Measurements from ENCODE around the gene TAF5. TPM values are rescaled to one million over a fixed set of nuclear protein-coding genes. Genes with fewer than 3 reads are reported as not detected.
"Not testable (repeated sequence)": the region's sequence is repeated elsewhere in the genome, so short reads cannot be mapped to it uniquely, and the experiment has no call there.

Gene TAF5
- total RNA-seq, 3 donors from 2014 or later (not counting 1 experiment from before 2014, with no cell fraction given), result 3.6 to 8.8 (median 6.3) TPM

GRCh38 chr10:103416436-103417147 lies 48.8 kb downstream of the TAF5 start:
- Histone ChIP-seq H3K4me3 (ENCODE audit: low read length) (no peak overlapping the region), H3K4me1 (ENCODE audit: control insufficient read depth, insufficient read depth, low read length) (no peaks in the 10 kb centered on the region), H3K36me3 (ENCODE audit: control insufficient read depth, insufficient read depth, low read length) (peaks cover 88% of the 10 kb centered on the region), H3K27ac (ENCODE audit: low read length) (no peak overlapping the region), H3K9me3 (ENCODE audit: control insufficient read depth, insufficient read depth, low read length) (no peaks in the 10 kb centered on the region), H3K27me3 (ENCODE audit: control insufficient read depth, insufficient read depth, low read length) (no peaks in the 10 kb centered on the region)
- intact Hi-C loops (cut with micrococcal nuclease), result loop anchor here (1.0 kb wide), 1 partner anchor 69 kb away; no protein-coding TSS in a partner anchor
- DNase-seq (peak; percentile 50 to 84), ATAC-seq (peak; percentile 55 to 70 (median 65))
- Mint-ChIP-seq H3K27ac (no peak overlapping the region), H3K27me3 (ENCODE audit: low read depth in 2 of 2) (no peaks in the 10 kb centered on the region), H3K36me3 (peaks cover 24% of the 10 kb centered on the region), H3K9me3 (no peaks in the 10 kb centered on the region), H3K4me1 (no peaks in the 10 kb centered on the region), H3K4me3 (no peak overlapping the region)
- TF ChIP-seq CTCF (IDR thresholded peaks at IDR 0.05), result peak; percentile 78
- WGBS (ENCODE audit: insufficient coverage), result 64% methylated on average over 7 of the region's 8 CpGs

GRCh38 chr10:103417148-103417469 lies 49.3 kb downstream of the TAF5 start:
- not testable (repeated sequence) for H3K4me3 Mint-ChIP-seq; H3K27me3 ChIP-seq (ENCODE audit: control insufficient read depth, insufficient read depth, low read length); H3K4me1 ChIP-seq (ENCODE audit: control insufficient read depth, insufficient read depth, low read length); DNase-seq; H3K4me1 Mint-ChIP-seq; H3K27me3 Mint-ChIP-seq (ENCODE audit: low read depth in 2 of 2); H3K27ac Mint-ChIP-seq; H3K9me3 Mint-ChIP-seq; H3K9me3 ChIP-seq (ENCODE audit: control insufficient read depth, insufficient read depth, low read length); H3K4me3 ChIP-seq (ENCODE audit: low read length); H3K27ac ChIP-seq (ENCODE audit: low read length); ATAC-seq
- H3K36me3 Mint-ChIP-seq, result peaks cover 24% of the 10 kb centered on the region
- 94% methylated on average over 5 of the region's 5 CpGs for WGBS (ENCODE audit: insufficient coverage)
- H3K36me3 ChIP-seq (ENCODE audit: control insufficient read depth, insufficient read depth, low read length), result peaks cover 85% of the 10 kb centered on the region
- intact Hi-C loops (cut with micrococcal nuclease), result loop anchor here (1.0 kb wide), 1 partner anchor 68 kb away; no protein-coding TSS in a partner anchor

GRCh38 chr10:103417601-103418000 lies 49.8 kb downstream of the TAF5 start:
- no peaks in the 10 kb centered on the region for H3K27me3 Mint-ChIP-seq (ENCODE audit: low read depth in 2 of 2)
- no peak for TF ChIP-seq CTCF (IDR thresholded peaks at IDR 0.05)

GRCh38 chr10:103419101-103419500 lies 51.3 kb downstream of the TAF5 start:
- H3K9me3 ChIP-seq (ENCODE audit: control insufficient read depth, insufficient read depth, low read length), result no peaks in the 10 kb centered on the region
- no peak overlapping the region for H3K27ac Mint-ChIP-seq
- no peak for ATAC-seq
- intact Hi-C loops (cut with micrococcal nuclease), result no loop called here
- H3K4me3 Mint-ChIP-seq, result no peak overlapping the region
- no peak overlapping the region for H3K27ac ChIP-seq (ENCODE audit: low read length)
- 96% methylated on average over 4 of the region's 4 CpGs for WGBS (ENCODE audit: insufficient coverage)
- TF ChIP-seq CTCF (IDR thresholded peaks at IDR 0.05), result no peak
- no peaks in the 10 kb centered on the region for H3K4me1 ChIP-seq (ENCODE audit: control insufficient read depth, insufficient read depth, low read length)
- H3K4me1 Mint-ChIP-seq, result no peaks in the 10 kb centered on the region
- H3K36me3 ChIP-seq (ENCODE audit: control insufficient read depth, insufficient read depth, low read length), result peaks cover 88% of the 10 kb centered on the region
- no peaks in the 10 kb centered on the region for H3K27me3 ChIP-seq (ENCODE audit: control insufficient read depth, insufficient read depth, low read length)
- no peak overlapping the region for H3K4me3 ChIP-seq (ENCODE audit: low read length)
- DNase-seq, result no peak
- H3K36me3 Mint-ChIP-seq, result peaks cover 32% of the 10 kb centered on the region
- H3K27me3 Mint-ChIP-seq (ENCODE audit: low read depth in 2 of 2), result no peaks in the 10 kb centered on the region
- H3K9me3 Mint-ChIP-seq, result no peaks in the 10 kb centered on the region

More at GRCh38 chr10:103417601-103418000, 49.8 kb downstream of the TAF5 start:
- Histone ChIP-seq H3K4me3 (ENCODE audit: low read length) (no peak overlapping the region), H3K4me1 (ENCODE audit: control insufficient read depth, insufficient read depth, low read length) (no peaks in the 10 kb centered on the region), H3K9me3 (ENCODE audit: control insufficient read depth, insufficient read depth, low read length) (no peaks in the 10 kb centered on the region), H3K27ac (ENCODE audit: low read length) (no peak overlapping the region), H3K27me3 (ENCODE audit: control insufficient read depth, insufficient read depth, low read length) (no peaks in the 10 kb centered on the region), H3K36me3 (ENCODE audit: control insufficient read depth, insufficient read depth, low read length) (peaks cover 88% of the 10 kb centered on the region)
- ATAC-seq (no peak), DNase-seq (no peak)
- Mint-ChIP-seq H3K4me1 (no peaks in the 10 kb centered on the region), H3K27ac (no peak overlapping the region), H3K9me3 (no peaks in the 10 kb centered on the region), H3K4me3 (no peak overlapping the region), H3K36me3 (peaks cover 27% of the 10 kb centered on the region)
- WGBS (ENCODE audit: insufficient coverage), result 97% methylated on average over 5 of the region's 5 CpGs
- intact Hi-C loops (cut with micrococcal nuclease), result loop anchor here (1.0 kb wide), 1 partner anchor 68 kb away; no protein-coding TSS in a partner anchor

Measured in natural killer cell (primary cell).